Measurements from ENCODE around the gene LITAF.
"Not testable (repeated sequence)": the region's sequence is repeated elsewhere in the genome, so short reads cannot be mapped to it uniquely, and the experiment has no call there.

Gene LITAF

GRCh38 chr16:11597235-11598095 lies 10.7 kb upstream of the LITAF start:
- ATAC-seq, result peak; percentile 64 to 68

- no peak for ATAC-seq
These were observed 10.0 kb upstream of the LITAF start for GRCh38 chr16:11596572-11597226.

- ATAC-seq, result no peak
These were observed 6.9 kb upstream of the LITAF start for GRCh38 chr16:11593581-11593980.

GRCh38 chr16:11593076-11593475 lies 6.4 kb upstream of the LITAF start:
- ATAC-seq, result not testable (repeated sequence)

- not testable (repeated sequence) for ATAC-seq
These were observed 4.9 kb upstream of the LITAF start for GRCh38 chr16:11591630-11592029.

GRCh38 chr16:11589198-11589550 lies 2.5 kb upstream of the LITAF start:
- no peak for ATAC-seq

DNA sequence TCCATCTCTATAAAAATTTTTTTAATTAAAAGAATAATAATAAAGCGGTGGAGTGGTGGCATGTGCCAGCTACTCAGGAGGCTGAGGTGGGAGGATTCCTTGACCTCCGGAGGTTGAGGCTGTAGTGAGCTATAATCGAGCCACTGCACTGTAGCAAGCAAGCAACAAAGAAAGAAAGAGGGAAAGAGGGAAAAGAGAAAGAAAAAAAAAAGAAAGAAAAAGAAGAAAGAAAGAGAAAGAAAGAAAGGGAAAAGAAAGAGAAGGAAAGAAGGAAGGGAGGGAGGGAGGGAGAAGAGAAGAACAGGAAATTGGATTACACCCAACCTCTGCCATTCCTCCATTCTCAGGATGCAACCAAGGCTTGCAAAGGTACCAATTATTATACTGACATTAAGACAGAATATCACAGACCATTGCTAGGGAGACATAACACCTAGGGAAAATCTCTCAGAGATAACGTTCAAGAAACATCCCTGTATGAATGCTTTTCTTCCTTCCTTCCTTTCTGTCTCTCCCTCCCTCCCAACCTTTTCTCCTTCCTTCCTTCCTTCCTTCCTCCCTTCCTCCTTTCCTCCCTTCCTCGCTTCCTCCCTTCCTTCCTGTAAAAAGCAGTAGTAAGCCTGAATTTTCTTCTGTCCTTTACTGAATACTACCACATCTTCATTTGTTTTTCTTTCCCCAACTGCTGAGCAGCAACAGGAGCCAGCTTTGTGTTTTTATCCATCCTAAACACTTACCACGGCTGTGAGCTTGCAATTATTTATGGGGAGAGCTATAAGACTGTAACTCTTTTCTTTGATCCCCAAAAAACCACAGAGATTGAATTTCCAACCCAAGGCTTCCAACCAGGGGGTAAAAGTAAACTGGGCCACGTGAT lies 1.8 kb upstream of the LITAF start:
- no peak for ATAC-seq

- ATAC-seq, result no peak
These were observed 1.0 kb upstream of the LITAF start for GRCh38 chr16:11587643-11588247.

DNA sequence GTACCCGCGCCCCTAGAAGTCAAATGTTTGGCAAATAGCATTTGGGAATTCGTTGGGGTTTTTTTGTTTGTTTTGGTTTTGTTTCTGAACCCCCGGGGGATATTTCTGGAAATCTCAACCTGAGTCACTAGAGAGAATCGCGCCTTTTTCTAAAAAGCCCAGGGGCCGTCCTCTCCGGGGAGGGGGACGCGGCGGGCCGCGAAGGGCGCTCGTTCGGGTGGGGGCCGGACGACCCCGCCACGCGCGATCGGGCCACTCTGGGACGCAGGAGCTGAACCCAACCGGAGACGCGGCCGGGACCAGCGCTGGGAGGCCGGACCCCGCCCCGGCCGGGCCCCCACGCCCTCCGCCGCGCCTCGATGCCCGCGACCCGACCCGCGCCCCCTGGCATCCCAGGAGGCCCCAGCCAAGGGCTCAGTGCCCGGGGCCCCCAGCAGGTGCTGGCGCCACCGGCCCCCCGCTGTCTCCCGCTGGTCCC lies 302 bp downstream of the LITAF start:
- ATAC-seq, result peak; percentile 6 to 12

DNA sequence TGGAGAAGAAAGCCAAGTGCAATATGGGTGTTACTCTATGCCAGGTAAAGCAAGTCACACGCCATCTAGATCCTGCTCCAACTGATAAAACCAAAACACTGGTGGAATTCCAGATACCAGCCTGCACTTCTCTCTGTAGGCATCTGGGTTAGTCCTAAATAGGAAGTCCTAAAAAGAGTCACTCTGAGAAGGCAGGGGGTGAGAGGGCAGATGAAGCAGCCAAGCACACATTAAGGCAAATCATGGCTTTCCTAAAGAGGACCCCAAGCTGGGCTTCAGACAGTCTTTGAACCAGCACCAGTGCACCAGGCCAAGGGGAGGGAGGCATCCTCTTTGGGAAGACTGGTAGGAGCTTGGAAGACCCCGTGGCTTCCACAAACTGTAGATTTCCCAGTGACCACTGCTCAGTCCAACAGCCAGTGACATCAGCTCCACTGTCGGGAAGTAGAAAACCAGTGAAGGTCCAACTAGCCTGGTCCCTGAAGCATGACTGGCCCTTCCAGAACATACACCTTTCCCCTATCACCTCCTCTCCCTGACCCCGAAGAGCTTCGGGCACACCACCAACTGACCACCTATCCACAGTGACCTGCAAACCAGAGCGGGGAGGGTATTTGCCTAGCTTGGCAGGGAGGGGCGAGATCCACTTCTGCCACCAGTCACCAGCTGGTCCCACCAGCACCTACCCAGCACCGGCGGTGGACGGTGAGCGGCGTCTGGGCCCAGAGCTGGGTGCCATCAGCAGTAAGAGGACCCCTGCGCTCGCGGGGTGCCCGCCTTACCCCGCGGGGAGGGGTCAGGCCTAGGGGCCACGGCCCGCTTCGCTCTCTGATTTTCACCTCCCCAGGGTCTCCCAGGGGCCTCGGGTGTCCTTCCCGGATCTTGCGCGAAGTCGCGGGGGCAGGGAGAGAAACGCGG lies 1.0 kb downstream of the LITAF start:
- peak; percentile 8 to 25 for ATAC-seq

DNA sequence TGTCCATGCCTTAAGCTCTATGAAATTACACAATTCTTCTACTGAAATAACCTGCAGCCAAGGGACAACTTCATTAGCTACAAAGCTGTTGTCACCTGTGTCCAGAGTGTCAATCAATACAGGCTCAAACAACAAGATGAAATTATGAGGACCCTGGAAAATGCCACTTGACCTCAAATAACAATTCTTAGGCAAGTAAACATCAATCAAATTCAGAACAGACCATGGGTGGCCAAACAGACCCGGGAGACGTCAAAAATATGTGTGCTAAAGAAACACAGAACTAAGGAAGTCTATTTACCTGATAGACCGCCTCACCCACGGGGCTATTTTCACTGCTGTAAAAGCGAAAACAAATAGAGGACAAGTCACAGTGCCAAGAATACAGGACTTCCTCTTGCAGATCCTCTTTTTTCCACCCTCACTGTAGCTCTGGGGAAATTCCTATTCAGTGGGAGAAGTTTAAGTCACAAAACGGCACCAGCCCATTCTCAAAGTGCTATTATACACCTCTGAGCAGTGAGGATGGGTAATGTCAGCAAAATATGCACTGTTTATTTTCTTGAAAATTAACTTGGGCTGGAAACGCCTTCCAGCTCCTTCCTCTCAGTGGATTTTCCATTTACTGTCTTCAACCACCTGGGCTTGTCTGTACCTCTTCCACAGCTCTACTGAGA lies 2.7 kb downstream of the LITAF start:
- no peak for ATAC-seq

DNA sequence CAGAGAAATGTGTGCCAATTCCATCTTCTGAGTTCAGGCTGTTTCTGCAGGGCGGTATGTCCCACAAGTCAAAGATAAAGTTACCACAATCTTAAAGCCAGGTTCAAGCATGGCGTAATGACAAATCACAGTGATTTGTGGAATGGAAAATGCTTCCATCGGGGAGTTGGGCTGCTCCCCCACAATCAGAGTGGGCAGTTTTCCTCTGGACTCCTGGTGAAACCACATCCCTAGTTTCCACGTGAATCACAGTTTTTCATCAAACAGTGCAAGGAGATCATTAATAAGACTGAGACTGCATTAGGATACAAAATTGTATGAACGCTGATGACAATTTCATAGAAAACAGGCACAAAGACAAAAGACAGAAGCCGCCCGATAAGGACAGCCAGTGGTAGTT lies 3.6 kb downstream of the LITAF start:
- ATAC-seq, result no peak

DNA sequence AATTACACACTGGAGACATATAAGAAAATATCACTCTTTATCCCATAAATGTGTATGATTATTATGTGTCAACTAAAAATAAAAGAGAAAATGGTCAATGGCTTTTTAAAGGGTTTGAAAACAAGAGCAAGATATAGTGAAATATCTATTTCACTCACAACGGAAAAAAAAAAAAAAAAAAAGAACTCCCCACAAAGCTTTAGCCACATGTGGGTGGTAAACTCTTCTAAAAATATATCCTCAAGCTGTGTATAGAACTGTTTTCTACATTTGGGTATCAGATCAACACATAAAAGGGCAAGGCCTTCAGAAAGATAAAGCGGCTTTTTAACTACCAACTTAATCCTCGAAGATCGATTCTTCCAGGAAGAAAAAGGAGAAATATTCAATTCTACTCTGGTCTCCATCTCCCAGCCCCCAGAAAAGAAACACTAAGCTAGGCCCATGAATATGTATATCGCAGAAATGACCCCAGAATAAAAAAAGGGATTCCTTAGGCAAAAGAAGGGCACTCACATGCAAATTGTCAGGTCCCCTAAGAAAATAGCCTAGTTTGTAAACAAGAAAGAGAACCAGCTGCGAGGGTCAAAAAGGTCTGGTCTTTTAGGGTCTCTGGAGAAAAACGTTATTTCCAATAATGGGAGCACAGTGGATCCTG lies 4.4 kb downstream of the LITAF start:
- peak; percentile 11 to 44 for ATAC-seq

GRCh38 chr16:11581678-11582077 lies 5.0 kb downstream of the LITAF start:
- ATAC-seq, result peak in 1 of 2 donors; percentile 8

- ATAC-seq, result no peak
These were observed 6.2 kb downstream of the LITAF start for GRCh38 chr16:11580451-11581086.

DNA sequence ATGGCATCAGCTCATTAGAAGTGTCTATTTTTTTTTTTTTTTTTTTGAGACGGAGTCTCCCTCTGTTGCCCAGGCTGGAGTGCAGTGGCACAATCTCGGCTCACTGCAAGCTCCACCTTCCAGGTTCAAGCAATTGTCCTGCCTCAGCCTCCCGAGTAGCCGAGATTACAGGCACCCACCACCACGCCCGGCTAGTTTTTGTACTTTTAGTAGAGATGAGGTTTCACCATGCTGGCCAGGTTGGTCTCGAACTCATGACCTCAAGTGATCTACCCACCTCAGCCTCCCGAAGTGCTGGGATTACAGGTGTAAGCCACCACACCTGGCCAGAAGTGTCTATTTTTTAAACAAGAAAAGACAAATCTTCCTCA lies 9.4 kb downstream of the LITAF start:
- not testable (repeated sequence) for ATAC-seq

GRCh38 chr16:11576427-11577289 lies 10.1 kb downstream of the LITAF start:
- peak in 1 of 2 donors; percentile 27 for ATAC-seq

GRCh38 chr16:11575223-11575589 lies 11.5 kb downstream of the LITAF start:
- ATAC-seq, result no peak

All from activated CD4-positive, CD25-positive, alpha-beta regulatory T cell treated with anti-CD3 and anti-CD28 coated beads, Interleukin-2, amount 50 U/mL, for 24 hours (primary cell).